Fibroblast of the aortic adventitia (primary cell): ENCODE measurements around the gene ANKRD13D. TPM values are rescaled to one million over a fixed set of nuclear protein-coding genes. Genes with fewer than 3 reads are reported as not detected.

Experiments used
- DNase-seq: peaks from one replicate; pipeline ENCODE4 v3.0.0-alpha.2; 2010; ENCODE audit warnings: low read depth
- H3K4me3 ChIP-seq: 2 replicates; pipeline ENCODE4 v1.5.1; 2011; ENCODE audit warnings: low read depth, mild to moderate bottlenecking, control low read depth, low read length, moderate library complexity
- total RNA-seq: library from RNA; depleted of rRNA; stranded (reverse); fragments of >200 nt; gene quantifications from 2 replicates; pipeline ENCODE4 v1.2.3, GENCODE V29; 2012; ENCODE audit warnings: low replicate concordance
- TF ChIP-seq, protein P1 (sequence below): IDR thresholded peaks from 2 replicates; pipeline ENCODE4 v1.5.1; 2011; ENCODE audit warnings: mild to moderate bottlenecking, low read length, control low read depth, inconsistent platforms; ENCODE audit not compliant: insufficient read depth

Gene ANKRD13D
- total RNA-seq, 1 donor, result 25.3 TPM

DNA sequence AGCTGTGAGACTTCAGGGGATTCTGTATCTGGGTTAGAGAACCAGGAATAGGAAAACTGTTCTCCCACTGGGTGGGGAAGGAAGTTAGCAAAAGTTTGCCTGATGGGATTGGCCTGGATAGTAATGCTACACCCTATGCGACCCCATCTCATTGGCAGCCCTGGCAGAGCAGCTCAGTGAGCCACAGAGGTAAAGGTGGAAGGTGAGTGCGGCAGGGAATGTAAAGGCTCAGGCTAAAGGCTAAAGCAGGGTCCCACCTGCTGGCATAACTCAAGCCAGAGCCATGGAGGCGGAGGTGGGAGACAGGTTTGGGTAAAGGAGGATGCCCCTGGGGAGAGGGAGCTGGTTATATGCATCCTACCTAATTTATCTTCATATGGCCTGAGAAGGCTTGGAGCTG lies 32.9 kb downstream of the ANKRD13D start:
- no peak for DNase-seq
- TF ChIP-seq, protein P1, sequence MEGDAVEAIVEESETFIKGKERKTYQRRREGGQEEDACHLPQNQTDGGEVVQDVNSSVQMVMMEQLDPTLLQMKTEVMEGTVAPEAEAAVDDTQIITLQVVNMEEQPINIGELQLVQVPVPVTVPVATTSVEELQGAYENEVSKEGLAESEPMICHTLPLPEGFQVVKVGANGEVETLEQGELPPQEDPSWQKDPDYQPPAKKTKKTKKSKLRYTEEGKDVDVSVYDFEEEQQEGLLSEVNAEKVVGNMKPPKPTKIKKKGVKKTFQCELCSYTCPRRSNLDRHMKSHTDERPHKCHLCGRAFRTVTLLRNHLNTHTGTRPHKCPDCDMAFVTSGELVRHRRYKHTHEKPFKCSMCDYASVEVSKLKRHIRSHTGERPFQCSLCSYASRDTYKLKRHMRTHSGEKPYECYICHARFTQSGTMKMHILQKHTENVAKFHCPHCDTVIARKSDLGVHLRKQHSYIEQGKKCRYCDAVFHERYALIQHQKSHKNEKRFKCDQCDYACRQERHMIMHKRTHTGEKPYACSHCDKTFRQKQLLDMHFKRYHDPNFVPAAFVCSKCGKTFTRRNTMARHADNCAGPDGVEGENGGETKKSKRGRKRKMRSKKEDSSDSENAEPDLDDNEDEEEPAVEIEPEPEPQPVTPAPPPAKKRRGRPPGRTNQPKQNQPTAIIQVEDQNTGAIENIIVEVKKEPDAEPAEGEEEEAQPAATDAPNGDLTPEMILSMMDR, result no peak
- no peak overlapping the region for H3K4me3 ChIP-seq

DNA sequence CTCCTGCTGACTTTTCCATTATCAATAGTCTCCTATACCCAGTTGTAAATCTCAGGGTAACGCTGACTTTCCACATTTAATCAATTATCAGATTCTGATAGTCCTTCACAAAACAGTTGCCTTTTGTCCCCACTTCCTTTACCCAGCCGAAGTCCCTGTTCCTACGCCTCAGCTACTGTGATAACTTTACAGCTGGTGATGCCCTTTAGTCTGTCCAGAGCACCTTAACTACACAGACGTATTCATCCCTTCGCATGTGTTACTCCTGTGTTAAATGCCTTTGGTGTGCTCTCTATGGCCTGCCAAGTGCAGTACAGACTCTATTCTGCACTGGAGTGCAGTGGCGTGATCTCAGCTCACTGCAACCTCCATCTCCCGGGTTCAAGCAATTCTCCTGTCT lies 34.4 kb downstream of the ANKRD13D start:
- no peak for DNase-seq
- TF ChIP-seq, protein P1, result no peak
- H3K4me3 ChIP-seq, result no peak overlapping the region

DNA sequence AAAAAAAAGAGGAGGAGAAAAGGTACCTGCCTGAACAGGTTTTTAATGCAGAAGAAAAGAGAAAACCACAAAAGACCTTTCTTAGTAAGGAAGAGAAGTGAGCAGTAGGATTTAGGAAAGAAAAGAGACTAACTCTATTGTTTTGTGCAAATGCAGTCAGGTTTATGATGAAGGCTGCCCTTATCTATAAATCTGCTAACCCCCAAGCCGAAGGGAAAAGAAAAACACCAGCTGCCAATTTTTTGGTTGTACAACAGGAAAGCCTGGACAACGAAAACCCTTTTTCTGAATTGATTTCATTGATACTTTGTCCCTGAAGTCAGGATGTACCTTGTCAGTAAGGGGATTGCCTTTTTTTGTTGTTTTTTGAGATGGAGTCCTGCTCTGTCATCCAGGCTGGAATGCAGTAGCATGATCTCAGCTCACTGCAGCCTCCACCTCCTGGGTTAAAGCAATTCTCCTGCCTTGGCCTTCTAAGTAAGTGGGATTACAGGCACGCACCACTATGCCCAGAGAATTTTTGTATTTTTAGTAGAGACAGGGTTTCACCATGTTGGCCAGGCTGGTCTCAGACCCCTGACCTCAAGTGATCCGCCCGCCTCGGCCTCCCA lies 43.1 kb downstream of the ANKRD13D start:
- TF ChIP-seq, protein P1, result no peak
- DNase-seq, result no peak

DNA sequence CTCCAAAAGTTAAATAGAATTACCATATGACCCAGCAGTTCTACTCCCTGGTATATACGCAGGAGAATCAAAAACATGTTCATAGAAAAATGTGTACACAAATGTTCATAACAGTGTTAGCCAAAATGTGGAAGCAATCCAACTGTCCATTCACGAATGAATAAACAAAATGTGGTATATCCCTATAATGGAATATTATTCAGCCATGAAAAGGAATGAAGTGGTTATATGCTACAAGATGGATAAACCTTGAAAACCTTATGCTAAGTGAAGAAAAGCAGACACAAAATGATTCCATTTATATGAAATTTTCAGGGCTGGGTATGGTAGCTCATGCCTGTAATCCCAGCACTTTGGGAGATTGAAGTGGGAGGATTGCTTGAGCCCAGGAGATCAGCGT lies 48.2 kb downstream of the ANKRD13D start:
- no peak for DNase-seq
- TF ChIP-seq, protein P1, result no peak
- H3K4me3 ChIP-seq, result no peak overlapping the region

More for the DNA sequence above, 43.1 kb downstream of the ANKRD13D start:
- no peak overlapping the region for H3K4me3 ChIP-seq

DNA sequence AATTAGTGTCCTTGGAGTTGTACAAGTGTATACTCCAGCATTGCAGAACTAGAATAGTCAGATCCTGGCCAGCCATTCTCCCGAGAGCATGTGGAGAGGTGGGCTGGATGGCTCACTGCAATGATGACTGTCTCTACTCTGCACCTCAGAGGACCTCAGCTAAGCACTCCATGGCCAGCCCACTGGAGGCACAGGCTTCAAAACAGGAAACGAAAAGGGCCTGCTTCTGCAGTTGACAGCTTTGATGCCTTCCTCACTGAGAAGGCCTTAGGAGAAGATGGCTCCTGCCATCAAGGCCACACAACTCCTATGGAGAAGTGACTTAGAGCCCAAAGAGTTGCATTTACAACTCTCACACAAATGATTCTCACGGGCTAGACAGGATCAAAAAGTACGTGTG lies 55.2 kb downstream of the ANKRD13D start:
- no peak overlapping the region for H3K4me3 ChIP-seq
- DNase-seq, result no peak
- TF ChIP-seq, protein P1, result no peak

DNA sequence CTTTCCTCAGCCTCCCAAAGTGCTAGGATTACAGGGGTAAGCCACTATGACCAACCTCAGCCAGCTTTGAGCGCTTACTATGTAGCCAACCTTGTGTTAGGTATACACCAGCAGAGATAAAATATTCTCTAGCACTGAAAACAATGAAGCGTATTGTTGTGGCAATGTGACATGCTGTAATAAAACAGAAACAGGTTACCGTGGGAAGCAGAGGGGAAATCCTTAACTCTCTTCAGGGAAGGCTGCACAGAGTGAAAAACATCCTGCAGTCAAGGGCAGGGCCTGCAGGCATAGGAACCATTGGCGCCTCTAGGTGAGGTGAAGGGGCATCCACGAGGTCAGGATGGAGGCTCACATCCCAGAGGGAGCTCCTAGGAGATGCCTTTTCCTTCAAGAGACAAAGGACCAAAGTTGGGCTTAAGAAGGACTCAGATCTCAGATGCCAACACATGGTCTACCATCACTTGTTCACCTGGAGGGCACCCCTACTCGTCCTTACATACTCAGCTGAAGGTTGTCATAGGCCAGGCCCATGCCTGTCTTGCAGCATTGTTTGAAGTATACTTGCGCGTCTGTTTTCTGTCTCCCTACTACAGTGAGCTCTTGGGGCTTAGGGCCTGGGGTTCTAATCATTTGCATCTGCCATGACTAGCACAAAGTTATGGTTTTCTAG lies 56.3 kb downstream of the ANKRD13D start:
- TF ChIP-seq, protein P1, result no peak
- no peak overlapping the region for H3K4me3 ChIP-seq
- no peak for DNase-seq
